GM12892 (cell line): ENCODE measurements around the gene PRPF19.

Experiments
- POLR2A ChIP-seq: IDR thresholded peaks from 2 replicates; pipeline ENCODE4 v1.6.1; 2011; ENCODE audit warnings: low read depth, low read length, control low read depth
- POLR2AphosphoS5 ChIP-seq: IDR thresholded peaks from 2 replicates; pipeline ENCODE4 v1.6.1; 2011; ENCODE audit warnings: low read depth, low read length, control low read depth

DNA sequence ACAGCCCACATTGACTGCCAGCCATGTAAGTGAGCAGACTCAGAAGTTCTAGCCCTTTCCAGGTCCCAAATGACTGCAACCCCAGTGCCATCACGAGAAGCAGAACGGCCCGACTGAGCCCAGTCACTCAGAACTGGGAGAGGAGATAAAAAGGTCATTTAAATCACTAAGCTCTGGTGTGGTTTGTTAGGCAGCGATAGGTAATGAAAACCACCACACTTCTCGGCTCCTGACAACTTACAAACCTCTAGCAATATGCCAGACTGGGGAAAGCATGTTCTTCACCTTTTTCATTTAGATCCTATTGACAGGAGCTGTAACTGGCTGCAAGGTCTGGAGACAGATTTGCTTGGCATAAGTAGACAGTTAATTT is 38.9 kb upstream of the PRPF19 start:
- TF ChIP-seq POLR2AphosphoS5 (peak; percentile 44; the same call in 1 of the 2 replicates), POLR2A (no peak)
